K562 (cell line): ENCODE results near the gene FAM240A. TPM values are rescaled to one million over a fixed set of nuclear protein-coding genes. Genes with fewer than 3 reads are reported as not detected.

Source experiments
- ATAC-seq: fragments of 200-7000 bp; cut with Tn5 transposase; 3 replicates; pipeline ENCODE4 v1.9.1; 2020; ENCODE audit warnings: moderate library complexity
- BruUV-seq: library from RNA; stranded (reverse); fragments of 400-500 nt; replicated peaks from 2 replicates; lab custom pipeline; 2021; lab: Mats Ljungman, UMichigan
- CTCF ChIA-PET: fragments of 300-600 bp; formaldehyde crosslinking; extraction: SDS; loops from one replicate; lab custom pipeline; 2021; ENCODE audit warnings: low intra/inter-chr PET ratio; lab: Yijun Ruan, JAX
- POLR2A ChIA-PET: fragments of 300-600, 350-650 bp; sonication (Branson Sonifier 250); formaldehyde crosslinking; extraction: SDS; loops from one replicate; lab custom pipeline; 2021; ENCODE audit warnings: antibody characterized with exemption, inconsistent platforms; lab: Yijun Ruan, JAX
- DNase-seq, 4 experiments: peaks; one replicate each; pipeline versions ENCODE4 v3.0.0 to v3.0.0-alpha.2; 2011 to 2018; ENCODE audit warnings: low spot score in 3 of 4, mixed read lengths in 3 of 4; ENCODE audit errors: extremely low read depth in 1 of 4
- FAIRE-seq: peaks from 2 replicates; lab custom pipeline; 2011; peaks lifted over from hg19 to GRCh38; lab: Jason Lieb, UNC
- H2AFZ ChIP-seq: 2 replicates; pipeline ENCODE4 v1.6.0; 2011; ENCODE audit warnings: low read depth, low read length, control low read depth, inconsistent platforms
- H3K27ac ChIP-seq: fragments of 200-600 bp; 3 replicates; pipeline ENCODE4 v1.8.0; 2011; ENCODE audit warnings: low read depth, mild to moderate bottlenecking, control low read depth, inconsistent platforms, low read length, moderate library complexity, mixed read lengths; ENCODE audit errors: extremely low read depth
- H3K27me3 ChIP-seq, 2 experiments: fragments of 300-600 bp in 1 of 2; 2 replicates in 1 of 2; 3 replicates in 1 of 2; pipeline versions ENCODE4 v1.6.0 to v1.8.0; 2011; ENCODE audit warnings: inconsistent platforms in 2 of 2, low read length in 2 of 2, mild to moderate bottlenecking in 1 of 2, mixed read lengths in 1 of 2, moderate library complexity in 1 of 2; ENCODE audit not compliant: control insufficient read depth in 2 of 2, insufficient read depth in 2 of 2
- H3K36me3 ChIP-seq: fragments of 300-600 bp; 3 replicates; pipeline ENCODE4 v1.8.0; 2011; ENCODE audit warnings: mild to moderate bottlenecking, low read length, inconsistent platforms; ENCODE audit not compliant: control insufficient read depth, insufficient read depth
- H3K4me1 ChIP-seq, 2 experiments: fragments of 200-600 bp in 1 of 2; replicated peaks in 1 of 2; 2 replicates in 1 of 2; 3 replicates in 1 of 2; pipeline versions ENCODE4 v1.5.1 to v1.8.0; 2011; ENCODE audit warnings: inconsistent platforms in 2 of 2, low read length in 2 of 2, mild to moderate bottlenecking in 1 of 2, mixed read lengths in 1 of 2, moderate library complexity in 1 of 2; ENCODE audit not compliant: control insufficient read depth in 2 of 2, insufficient read depth in 2 of 2
- H3K4me2 ChIP-seq: 2 replicates; pipeline ENCODE4 v1.6.1; 2011; ENCODE audit warnings: low read length, control low read depth, inconsistent platforms, mixed read lengths; ENCODE audit not compliant: insufficient read depth
- H3K4me3 ChIP-seq: fragments of 200-600 bp; sonication (generic), shearing (Covaris generic); 2 replicates; pipeline ENCODE4 v1.5.1; 2016; ENCODE audit warnings: control low read depth, inconsistent platforms
- H3K79me2 ChIP-seq: fragments of 200-600 bp; 3 replicates; pipeline ENCODE4 v1.8.0; 2011; ENCODE audit warnings: low read length, inconsistent platforms; ENCODE audit not compliant: control insufficient read depth, insufficient read depth
- H3K9ac ChIP-seq, 2 experiments: 2 replicates each; pipeline versions ENCODE4 v1.6.0 to v1.6.1; 2011; ENCODE audit warnings: low read depth in 2 of 2, low read length in 2 of 2, control low read depth in 1 of 2, inconsistent platforms in 1 of 2, mild to moderate bottlenecking in 1 of 2, mixed read lengths in 1 of 2; ENCODE audit not compliant: insufficient read depth in 1 of 2
- H3K9me1 ChIP-seq: one replicate; pipeline ENCODE4 v1.6.0; 2011; ENCODE audit warnings: inconsistent platforms, mild to moderate bottlenecking, low read length, moderate library complexity; ENCODE audit not compliant: control insufficient read depth, insufficient read depth
- H3K9me3 ChIP-seq: replicated peaks from 2 replicates; pipeline ENCODE4 v1.5.1; 2011; ENCODE audit warnings: low read depth, low read length, inconsistent platforms; ENCODE audit not compliant: control insufficient read depth, insufficient read depth
- H4K20me1 ChIP-seq: replicated peaks from 2 replicates; pipeline ENCODE4 v1.6.1; 2011; ENCODE audit warnings: low read length, inconsistent platforms, mixed read lengths; ENCODE audit not compliant: control insufficient read depth, insufficient read depth
- MEIS2 ChIP-seq: fragments of 450-650 bp; IDR thresholded peaks from 2 replicates; pipeline ENCODE4 v1.6.1; 2014; ENCODE audit warnings: mild to moderate bottlenecking; ENCODE audit not compliant: partially characterized antibody
- ZNF263 ChIP-seq: sonication (generic); formaldehyde crosslinking; IDR thresholded peaks from 2 replicates; pipeline ENCODE4 v1.8.0; 2022; ENCODE audit warnings: mild to moderate bottlenecking, missing genetic modification reagents, borderline replicate concordance
- WGBS: fragments of 100-300 bp; shearing (Covaris generic); methylation state at CpG from one replicate; pipeline ENCODE4 v1.1.6; 2016; ENCODE audit warnings: low coverage, mixed read lengths; ENCODE audit not compliant: insufficient coverage; ENCODE audit errors: missing lambda C conversion rate; 5-methylcytosine and 5-hydroxymethylcytosine counted together
- in situ Hi-C: fragments of 300-500 bp; cut with MboI; formaldehyde crosslinking; loops from 4 replicates; pipeline ENCODE4 v1.15.0; 2018; ENCODE audit warnings: inconsistent platforms, mixed read lengths
- intact Hi-C: fragments of 100-400 bp; cut with micrococcal nuclease; formaldehyde crosslinking; loops from 2 replicates; pipeline ENCODE4 v1.14.2; 2022
- polyA plus RNA-seq, 8 experiments: library from polyadenylated mRNA; depleted of rRNA in 4 of 8; stranded (reverse) in 5 of 8; unstranded in 3 of 8; fragments of >200 nt; fragmentation: Nextera tagmentation in 2 of 8; fragmentation: Illumina TruSeq in 1 of 8; extraction: Ambion mirVana in 2 of 8; extraction: Trizol in 1 of 8; gene quantifications; 2 replicates each; pipeline versions ENCODE4 v1.2.1 to v1.2.3, GENCODE V29; 2011 to 2014; ENCODE audit warnings: inconsistent platforms in 1 of 8, missing spikeins in 1 of 8
- total RNA-seq, 7 experiments: library from RNA; depleted of rRNA in 6 of 7; stranded (reverse); fragments of >200 nt in 6 of 7; fragmentation: Illumina TruSeq in 2 of 7; extraction: Trizol in 2 of 7; gene quantifications; 2 replicates each; pipeline versions ENCODE4 v1.2.1 to v1.2.3, GENCODE V29; 2011 to 2021; ENCODE audit warnings: low replicate concordance in 1 of 7
- TF ChIP-seq, protein P1 (sequence below): sonication (generic); formaldehyde crosslinking; IDR thresholded peaks from 2 replicates; pipeline ENCODE4 v1.8.1; 2023; ENCODE audit warnings: mild to moderate bottlenecking, missing genetic modification reagents

Gene FAM240A
- total and polyA plus RNA-seq, 9 of the 15 experiments (the other 6 are each of a cell fraction or from before 2014, with no cell fraction given): not detected

DNA sequence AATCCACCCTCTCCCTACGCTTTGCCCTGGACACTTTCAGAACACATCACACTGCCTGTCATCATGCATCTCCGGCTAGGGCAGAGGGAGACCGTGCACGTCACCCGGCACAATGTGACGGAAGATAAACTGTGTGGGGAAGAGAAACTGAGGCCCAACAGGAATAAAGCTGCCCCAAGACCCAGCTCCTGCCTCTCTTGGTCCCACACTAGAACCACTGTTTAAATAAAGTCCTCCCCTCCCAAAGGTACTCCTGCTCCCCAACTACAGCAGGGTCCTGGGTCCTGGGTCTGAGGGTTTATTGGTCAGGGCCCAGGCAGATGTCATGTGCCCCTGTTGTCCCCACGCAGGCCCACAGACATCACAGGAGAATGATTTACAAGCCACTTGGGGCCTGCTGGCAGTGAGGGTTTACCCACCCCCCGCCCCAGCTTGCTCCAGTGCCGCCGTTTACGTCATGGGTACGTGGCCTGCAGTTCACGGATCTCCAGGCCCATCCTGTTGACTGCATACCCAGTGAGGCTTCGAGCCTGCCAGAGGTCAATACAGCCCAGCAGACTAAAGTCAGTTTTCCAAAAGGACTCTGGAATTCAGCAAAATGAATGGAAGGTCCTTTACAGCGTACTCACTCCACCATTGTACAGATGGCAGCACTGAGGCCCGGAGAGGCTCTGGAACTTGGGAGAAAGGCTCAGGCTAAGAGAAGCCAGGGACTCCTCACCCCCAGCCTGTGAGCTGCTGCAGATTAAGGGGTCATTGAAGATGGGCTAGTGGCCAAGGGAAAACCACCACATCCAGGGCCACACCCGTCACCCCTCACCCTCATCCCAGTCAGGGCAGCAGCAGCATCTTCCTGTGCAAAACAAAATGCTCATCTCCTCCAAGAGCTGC lies 57.9 kb downstream of the FAM240A start:
- POLR2A ChIA-PET: interaction anchor here (0.5 to 1.5 kb wide), 5 partner anchors 11 to 954 kb away, joined by 3 to 4 read pairs (median 3); no protein-coding TSS in a partner anchor

More for the DNA sequence above, 57.9 kb downstream of the FAM240A start:
- TF ChIP-seq, protein P1, sequence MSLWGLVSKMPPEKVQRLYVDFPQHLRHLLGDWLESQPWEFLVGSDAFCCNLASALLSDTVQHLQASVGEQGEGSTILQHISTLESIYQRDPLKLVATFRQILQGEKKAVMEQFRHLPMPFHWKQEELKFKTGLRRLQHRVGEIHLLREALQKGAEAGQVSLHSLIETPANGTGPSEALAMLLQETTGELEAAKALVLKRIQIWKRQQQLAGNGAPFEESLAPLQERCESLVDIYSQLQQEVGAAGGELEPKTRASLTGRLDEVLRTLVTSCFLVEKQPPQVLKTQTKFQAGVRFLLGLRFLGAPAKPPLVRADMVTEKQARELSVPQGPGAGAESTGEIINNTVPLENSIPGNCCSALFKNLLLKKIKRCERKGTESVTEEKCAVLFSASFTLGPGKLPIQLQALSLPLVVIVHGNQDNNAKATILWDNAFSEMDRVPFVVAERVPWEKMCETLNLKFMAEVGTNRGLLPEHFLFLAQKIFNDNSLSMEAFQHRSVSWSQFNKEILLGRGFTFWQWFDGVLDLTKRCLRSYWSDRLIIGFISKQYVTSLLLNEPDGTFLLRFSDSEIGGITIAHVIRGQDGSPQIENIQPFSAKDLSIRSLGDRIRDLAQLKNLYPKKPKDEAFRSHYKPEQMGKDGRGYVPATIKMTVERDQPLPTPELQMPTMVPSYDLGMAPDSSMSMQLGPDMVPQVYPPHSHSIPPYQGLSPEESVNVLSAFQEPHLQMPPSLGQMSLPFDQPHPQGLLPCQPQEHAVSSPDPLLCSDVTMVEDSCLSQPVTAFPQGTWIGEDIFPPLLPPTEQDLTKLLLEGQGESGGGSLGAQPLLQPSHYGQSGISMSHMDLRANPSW (CRISPR knock-in tag): no peak
- TF ChIP-seq MEIS2 (peak; percentile 22), ZNF263 (CRISPR knock-in tag) (peak; percentile 19; the same call in 1 of the 2 replicates)
- TF ChIP-seq, all 486 proteins: peak for 2
- intact Hi-C loops: no loop called here
- H3K4me1 ChIP-seq: no peaks in the 10 kb centered on the region
- no peaks in the 10 kb centered on the region for H3K9me3 ChIP-seq
- no peak overlapping the region for H3K27ac ChIP-seq
- 8% methylated on average over 16 of the region's 17 CpGs for WGBS
- H3K9ac ChIP-seq: no peak overlapping the region
- DNase-seq: no peak
- H3K79me2 ChIP-seq: no peaks in the 10 kb centered on the region
- H3K4me2 ChIP-seq: no peak overlapping the region
- no TSS peak for BruUV-seq
- no peaks in the 10 kb centered on the region for H3K36me3 ChIP-seq
- H3K27me3 ChIP-seq: peaks cover 22 to 93% of the 10 kb centered on the region in 2 experiments
- CTCF ChIA-PET: no interaction called here
- no peak overlapping the region for H3K4me3 ChIP-seq
- no peak overlapping the region for H2AFZ ChIP-seq
- no peak for ATAC-seq
- FAIRE-seq: no peak
- H3K9me1 ChIP-seq: no peaks in the 10 kb centered on the region
- peaks cover 34% of the 10 kb centered on the region for H4K20me1 ChIP-seq
- in situ Hi-C loops: no loop called here
